ENCODE measurements around the gene MTMR4. TPM values are rescaled to one million over a fixed set of nuclear protein-coding genes. Genes with fewer than 3 reads are reported as not detected.

MTMR4 gene
- total RNA-seq, 1 experiment from 2014 or later = 33.5 TPM

DNA sequence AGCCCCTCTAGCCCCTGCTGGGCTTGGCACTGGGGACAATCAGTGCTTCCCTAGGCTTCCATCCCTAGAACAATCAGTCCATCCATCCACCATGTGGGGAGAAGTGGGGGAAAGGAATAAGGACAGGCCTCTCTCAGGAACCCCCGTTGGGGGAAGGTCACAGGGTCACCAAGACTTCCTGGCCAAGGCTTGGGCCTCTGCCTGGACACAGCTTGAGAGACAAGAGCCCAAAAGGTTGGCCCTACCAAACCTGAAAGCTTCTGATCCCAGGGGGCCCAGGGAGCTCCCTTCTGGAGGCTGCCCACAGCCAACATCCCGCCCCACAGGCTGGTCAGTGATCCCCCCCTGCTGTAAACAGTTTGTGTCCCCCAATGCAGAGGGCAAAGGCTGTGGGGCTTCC lies 16.2 kb upstream of the MTMR4 start:
- peaks cover 44% of the 10 kb centered on the region for H3K27me3 Mint-ChIP-seq (ENCODE audit: unreplicated experiment)
- H3K4me3 Mint-ChIP-seq (ENCODE audit: low read depth, unreplicated experiment) = no peak overlapping the region
- TF ChIP-seq, protein P1, sequence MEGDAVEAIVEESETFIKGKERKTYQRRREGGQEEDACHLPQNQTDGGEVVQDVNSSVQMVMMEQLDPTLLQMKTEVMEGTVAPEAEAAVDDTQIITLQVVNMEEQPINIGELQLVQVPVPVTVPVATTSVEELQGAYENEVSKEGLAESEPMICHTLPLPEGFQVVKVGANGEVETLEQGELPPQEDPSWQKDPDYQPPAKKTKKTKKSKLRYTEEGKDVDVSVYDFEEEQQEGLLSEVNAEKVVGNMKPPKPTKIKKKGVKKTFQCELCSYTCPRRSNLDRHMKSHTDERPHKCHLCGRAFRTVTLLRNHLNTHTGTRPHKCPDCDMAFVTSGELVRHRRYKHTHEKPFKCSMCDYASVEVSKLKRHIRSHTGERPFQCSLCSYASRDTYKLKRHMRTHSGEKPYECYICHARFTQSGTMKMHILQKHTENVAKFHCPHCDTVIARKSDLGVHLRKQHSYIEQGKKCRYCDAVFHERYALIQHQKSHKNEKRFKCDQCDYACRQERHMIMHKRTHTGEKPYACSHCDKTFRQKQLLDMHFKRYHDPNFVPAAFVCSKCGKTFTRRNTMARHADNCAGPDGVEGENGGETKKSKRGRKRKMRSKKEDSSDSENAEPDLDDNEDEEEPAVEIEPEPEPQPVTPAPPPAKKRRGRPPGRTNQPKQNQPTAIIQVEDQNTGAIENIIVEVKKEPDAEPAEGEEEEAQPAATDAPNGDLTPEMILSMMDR (IDR thresholded peaks at IDR 0.05; ENCODE audit: unreplicated experiment) = no peak
- H3K27ac Mint-ChIP-seq (ENCODE audit: unreplicated experiment) = no peak overlapping the region
- CTCF ChIA-PET = no interaction called here
- intact Hi-C loops (cut with micrococcal nuclease; ENCODE audit: unreplicated experiment) = no loop called here
- BruUV-seq (replicated peaks) = no TSS peak
- no peaks in the 10 kb centered on the region for H3K9me3 Mint-ChIP-seq (ENCODE audit: low read depth, unreplicated experiment)
- peaks cover 24% of the 10 kb centered on the region for H3K4me1 Mint-ChIP-seq (ENCODE audit: low read depth, unreplicated experiment)
- no peak for DNase-seq
- H3K36me3 Mint-ChIP-seq (ENCODE audit: insufficient read depth, unreplicated experiment) = peaks cover 6% of the 10 kb centered on the region

DNA sequence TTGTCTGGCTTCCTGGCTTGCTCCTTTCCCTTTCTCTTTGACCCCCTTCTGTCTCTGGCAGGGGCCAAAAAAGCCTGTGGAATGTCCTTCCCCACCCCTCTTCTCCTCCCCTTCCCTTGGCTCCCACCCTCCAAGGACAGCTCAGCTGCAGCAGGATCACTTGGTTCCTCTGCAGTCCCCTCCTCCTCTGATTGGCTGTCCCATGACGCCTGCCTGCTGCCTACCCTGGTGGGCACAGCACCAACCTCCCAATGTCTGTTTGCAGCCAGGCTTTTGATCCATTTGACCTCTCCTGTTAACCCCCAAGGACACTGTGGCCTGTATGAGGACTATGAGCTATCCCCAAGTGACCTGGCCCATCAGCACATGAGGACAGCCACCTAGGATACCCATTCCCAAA lies 14.8 kb upstream of the MTMR4 start:
- TF ChIP-seq, protein P1 (IDR thresholded peaks at IDR 0.05; ENCODE audit: unreplicated experiment) = no peak
- Mint-ChIP-seq H3K4me1 (ENCODE audit: low read depth, unreplicated experiment) (peaks cover 18% of the 10 kb centered on the region), H3K4me3 (ENCODE audit: low read depth, unreplicated experiment) (no peak overlapping the region), H3K9me3 (ENCODE audit: low read depth, unreplicated experiment) (no peaks in the 10 kb centered on the region), H3K27me3 (ENCODE audit: unreplicated experiment) (peaks cover 36% of the 10 kb centered on the region), H3K27ac (ENCODE audit: unreplicated experiment) (no peak overlapping the region), H3K36me3 (ENCODE audit: insufficient read depth, unreplicated experiment) (peaks cover 6% of the 10 kb centered on the region)
- DNase-seq = no peak
- intact Hi-C loops (cut with micrococcal nuclease; ENCODE audit: unreplicated experiment) = no loop called here
- CTCF ChIA-PET = no interaction called here
- BruUV-seq (replicated peaks) = no TSS peak

DNA sequence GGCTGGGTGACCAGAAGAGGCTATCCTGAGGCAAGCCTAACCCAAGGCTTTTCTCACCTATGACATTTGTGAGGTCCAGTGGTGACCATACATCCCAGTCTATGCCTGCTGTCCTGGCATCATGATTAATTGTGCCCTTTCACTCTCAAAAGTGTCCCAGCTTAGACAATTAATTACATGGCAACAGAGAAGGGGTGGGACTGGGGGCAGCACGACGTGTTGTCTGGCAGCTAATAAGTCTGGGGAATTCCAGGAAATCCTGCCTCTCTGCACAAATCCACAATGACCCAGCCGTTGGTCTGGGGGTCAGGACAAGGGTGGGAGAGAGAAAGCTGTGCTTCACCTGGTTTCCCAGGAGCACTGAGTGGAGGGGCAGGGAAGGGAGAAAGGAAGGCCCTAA lies 14.0 kb upstream of the MTMR4 start:
- Mint-ChIP-seq H3K9me3 (ENCODE audit: low read depth, unreplicated experiment) (no peaks in the 10 kb centered on the region), H3K27ac (ENCODE audit: unreplicated experiment) (no peak overlapping the region), H3K27me3 (ENCODE audit: unreplicated experiment) (peaks cover 30% of the 10 kb centered on the region), H3K4me3 (ENCODE audit: low read depth, unreplicated experiment) (no peak overlapping the region), H3K36me3 (ENCODE audit: insufficient read depth, unreplicated experiment) (peaks cover 6% of the 10 kb centered on the region), H3K4me1 (ENCODE audit: low read depth, unreplicated experiment) (peaks cover 18% of the 10 kb centered on the region)
- no peak for DNase-seq
- CTCF ChIA-PET = no interaction called here
- BruUV-seq (replicated peaks) = no TSS peak
- intact Hi-C loops (cut with micrococcal nuclease; ENCODE audit: unreplicated experiment) = no loop called here
- TF ChIP-seq, protein P1 (IDR thresholded peaks at IDR 0.05; ENCODE audit: unreplicated experiment) = no peak

DNA sequence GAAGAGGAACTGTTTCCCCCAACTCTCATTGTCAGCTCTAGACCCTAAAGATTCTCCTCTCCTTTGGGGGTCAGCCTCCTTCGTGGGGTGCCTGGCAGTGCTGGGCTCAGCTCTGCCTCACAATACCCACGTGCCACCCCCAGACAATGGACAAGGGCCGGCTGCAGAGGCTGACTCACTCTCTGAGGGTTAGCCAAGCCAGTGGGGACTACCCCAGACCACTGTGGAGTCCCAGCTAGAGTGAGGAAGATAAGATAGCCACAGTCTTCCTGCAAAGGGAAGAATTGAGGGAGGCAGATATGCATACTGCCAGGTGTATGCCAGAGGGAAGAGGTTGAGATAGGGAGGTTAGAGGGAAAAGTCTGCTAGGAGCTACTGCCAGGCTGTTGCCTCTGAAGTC lies 13.5 kb upstream of the MTMR4 start:
- H3K4me1 Mint-ChIP-seq (ENCODE audit: low read depth, unreplicated experiment) = peaks cover 18% of the 10 kb centered on the region
- no peaks in the 10 kb centered on the region for H3K9me3 Mint-ChIP-seq (ENCODE audit: low read depth, unreplicated experiment)
- CTCF ChIA-PET = interaction anchor here (0.6 to 0.9 kb wide), 2 partner anchors 8 to 260 kb away, joined by 3 to 5 read pairs; no protein-coding TSS in a partner anchor
- no TSS peak for BruUV-seq (replicated peaks)
- DNase-seq = peak; percentile 28
- TF ChIP-seq, protein P1 (IDR thresholded peaks at IDR 0.05; ENCODE audit: unreplicated experiment) = no peak
- no peak overlapping the region for H3K4me3 Mint-ChIP-seq (ENCODE audit: low read depth, unreplicated experiment)
- H3K27ac Mint-ChIP-seq (ENCODE audit: unreplicated experiment) = no peak overlapping the region
- intact Hi-C loops (cut with micrococcal nuclease; ENCODE audit: unreplicated experiment) = no loop called here
- H3K36me3 Mint-ChIP-seq (ENCODE audit: insufficient read depth, unreplicated experiment) = peaks cover 6% of the 10 kb centered on the region
- H3K27me3 Mint-ChIP-seq (ENCODE audit: unreplicated experiment) = peaks cover 26% of the 10 kb centered on the region
